ENCODE results near the gene IFI16.

DNA sequence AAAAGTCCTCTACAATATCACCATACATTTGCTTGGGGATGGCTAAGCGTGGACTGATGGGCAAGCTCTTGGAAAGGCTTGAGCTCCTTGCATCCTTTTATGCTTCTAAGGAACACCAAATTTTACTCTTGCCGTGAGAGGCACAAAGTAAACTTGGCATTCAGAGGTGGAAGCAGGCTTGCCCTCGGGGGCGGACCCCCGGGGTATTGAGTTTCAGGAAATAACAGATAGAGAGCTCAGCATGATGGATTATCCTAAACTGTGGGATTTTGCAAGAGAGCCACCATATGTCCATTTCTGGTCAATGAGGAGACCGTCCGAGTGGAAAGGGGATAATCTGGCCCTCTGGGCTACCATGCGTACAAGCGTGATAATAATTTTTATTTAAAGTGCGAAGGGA, 14.0 kb downstream of the IFI16 start:
- TF ChIP-seq, protein P1, sequence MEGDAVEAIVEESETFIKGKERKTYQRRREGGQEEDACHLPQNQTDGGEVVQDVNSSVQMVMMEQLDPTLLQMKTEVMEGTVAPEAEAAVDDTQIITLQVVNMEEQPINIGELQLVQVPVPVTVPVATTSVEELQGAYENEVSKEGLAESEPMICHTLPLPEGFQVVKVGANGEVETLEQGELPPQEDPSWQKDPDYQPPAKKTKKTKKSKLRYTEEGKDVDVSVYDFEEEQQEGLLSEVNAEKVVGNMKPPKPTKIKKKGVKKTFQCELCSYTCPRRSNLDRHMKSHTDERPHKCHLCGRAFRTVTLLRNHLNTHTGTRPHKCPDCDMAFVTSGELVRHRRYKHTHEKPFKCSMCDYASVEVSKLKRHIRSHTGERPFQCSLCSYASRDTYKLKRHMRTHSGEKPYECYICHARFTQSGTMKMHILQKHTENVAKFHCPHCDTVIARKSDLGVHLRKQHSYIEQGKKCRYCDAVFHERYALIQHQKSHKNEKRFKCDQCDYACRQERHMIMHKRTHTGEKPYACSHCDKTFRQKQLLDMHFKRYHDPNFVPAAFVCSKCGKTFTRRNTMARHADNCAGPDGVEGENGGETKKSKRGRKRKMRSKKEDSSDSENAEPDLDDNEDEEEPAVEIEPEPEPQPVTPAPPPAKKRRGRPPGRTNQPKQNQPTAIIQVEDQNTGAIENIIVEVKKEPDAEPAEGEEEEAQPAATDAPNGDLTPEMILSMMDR (IDR thresholded peaks at IDR 0.05) = no peak
- TF ChIP-seq POLR2A (IDR thresholded peaks at IDR 0.05) = no peak

Data from vagina (tissue), 2 donors.